HG03139 (cell line): Measurements from ENCODE around the gene TNIK.
"Not testable (repeated sequence)": the region's sequence is repeated elsewhere in the genome, so short reads cannot be mapped to it uniquely, and the experiment has no call there.

Experiments used
- ATAC-seq: cut with Tn5 transposase; IDR thresholded peaks from one replicate; pipeline ENCODE4 v1.9.1; 2021; ENCODE audit not compliant: unreplicated experiment

TNIK gene

DNA sequence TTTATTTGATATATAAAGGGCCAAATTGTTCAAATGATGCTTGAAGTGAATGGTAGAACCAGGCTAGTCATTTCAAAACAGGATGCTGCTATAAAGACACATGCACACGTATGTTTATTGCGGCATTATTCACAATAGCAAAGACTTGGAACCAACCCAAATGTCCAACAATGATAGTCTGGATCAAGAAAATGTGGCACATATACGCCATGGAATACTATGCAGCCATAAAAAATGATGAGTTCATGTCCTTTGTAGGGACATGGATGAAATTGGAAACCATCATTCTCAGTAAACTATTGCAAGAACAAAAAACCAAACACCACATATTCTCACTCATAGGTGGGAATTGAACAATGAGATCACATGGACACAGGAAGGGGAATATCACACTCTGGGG is 172.4 kb downstream of the TNIK start:
- not testable (repeated sequence) for ATAC-seq

GRCh38 chr3:171286580-171287249 is 173.5 kb downstream of the TNIK start:
- ATAC-seq = no peak

DNA sequence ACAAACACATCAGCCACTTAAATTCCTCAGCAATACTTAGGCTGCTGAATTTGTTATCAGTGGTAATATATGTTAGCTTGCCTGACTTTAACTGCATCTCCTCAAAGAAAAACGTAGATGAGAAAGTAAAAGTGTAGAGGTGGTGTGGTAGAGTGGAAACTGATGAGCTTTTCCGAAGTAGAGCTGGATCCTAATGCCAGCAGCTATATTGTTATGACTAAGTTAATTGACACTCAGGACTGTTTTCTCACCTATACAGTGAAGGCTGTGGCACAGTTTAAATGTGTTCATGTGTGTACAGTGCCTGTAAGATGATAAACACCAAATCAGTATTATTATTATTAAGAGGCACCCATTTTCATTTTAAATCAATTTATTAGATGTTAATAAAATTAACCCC is 174.9 kb downstream of the TNIK start:
- ATAC-seq = no peak

DNA sequence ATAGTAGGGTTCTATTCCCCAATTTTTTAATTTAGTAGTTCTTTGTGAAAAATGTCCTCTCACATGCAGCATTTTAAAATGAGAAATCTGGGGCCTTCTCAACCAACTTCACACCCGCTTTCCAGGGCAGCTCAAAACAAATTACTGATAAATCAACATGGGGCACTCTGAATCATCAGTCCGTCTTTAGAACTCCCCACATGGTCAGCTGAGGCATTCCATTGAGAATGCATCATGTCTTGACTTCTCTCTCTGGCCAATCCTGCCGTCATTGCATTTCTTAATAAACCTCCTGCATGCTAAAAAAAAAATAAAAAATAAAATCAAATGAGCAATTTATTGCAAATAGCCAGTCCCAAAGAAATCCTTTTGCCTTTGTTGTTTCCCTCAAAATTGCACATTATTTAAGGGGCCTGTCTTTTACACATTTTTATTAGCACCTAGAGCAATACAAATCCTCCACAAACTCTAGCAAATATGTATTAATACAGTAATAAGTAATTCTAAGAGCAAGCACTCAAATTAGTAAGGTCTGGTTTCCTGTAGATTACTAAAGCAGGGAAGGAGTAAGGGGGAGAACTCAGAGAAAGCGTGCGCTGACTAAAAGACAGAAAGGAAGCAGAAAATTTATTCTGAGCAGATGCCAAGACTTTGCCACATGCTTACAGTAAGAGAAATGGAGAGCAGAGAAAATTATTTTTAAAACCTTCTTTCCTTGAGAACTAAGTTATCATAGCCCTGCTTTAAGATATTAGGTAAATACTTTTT is 175.7 kb downstream of the TNIK start:
- no peak for ATAC-seq

- no peak for ATAC-seq
Measured at GRCh38 chr3:171283848-171284222, 176.4 kb downstream of the TNIK start.

- no peak for ATAC-seq
Measured at GRCh38 chr3:171283183-171283847, 176.9 kb downstream of the TNIK start.

- no peak for ATAC-seq
Measured at GRCh38 chr3:171282041-171282440, 178.2 kb downstream of the TNIK start.

DNA sequence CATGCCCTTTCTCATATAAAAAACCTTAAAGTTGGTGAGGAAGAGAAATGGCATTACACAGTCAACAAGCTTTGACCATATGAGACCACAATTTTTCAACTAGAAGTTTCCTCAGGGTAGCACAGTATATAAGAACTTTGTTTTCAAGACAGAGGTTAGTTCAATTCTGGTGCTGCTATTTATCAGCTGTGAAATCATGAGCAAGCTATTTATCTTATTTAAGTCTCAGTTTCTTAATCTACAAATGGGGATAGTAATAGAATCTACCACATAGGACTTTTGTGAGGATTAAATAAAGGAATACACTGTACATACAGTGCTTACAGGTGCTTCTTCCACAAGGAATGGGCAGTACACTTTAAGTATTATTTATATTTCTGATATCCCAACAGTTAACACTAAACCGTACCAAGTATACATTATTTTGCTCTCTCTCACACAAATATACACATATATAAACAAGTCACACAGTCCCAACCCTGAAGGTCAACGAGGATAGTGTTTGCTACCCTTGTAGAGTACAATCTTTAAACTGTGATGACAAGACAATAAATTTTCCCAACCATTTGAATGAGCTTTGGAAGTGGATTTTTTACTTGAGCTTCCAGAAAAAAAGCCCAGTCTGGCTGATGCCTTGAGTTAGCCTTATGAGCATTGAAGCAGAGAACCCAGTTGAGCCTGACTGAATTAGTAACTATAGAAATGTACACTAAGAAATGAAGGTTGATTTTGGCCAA is 178.8 kb downstream of the TNIK start:
- no peak for ATAC-seq

GRCh38 chr3:171279972-171280371 is 180.2 kb downstream of the TNIK start:
- ATAC-seq = no peak

GRCh38 chr3:171278299-171278590 is 182.0 kb downstream of the TNIK start:
- no peak for ATAC-seq

GRCh38 chr3:171277456-171278298 is 182.5 kb downstream of the TNIK start:
- ATAC-seq = no peak

- no peak for ATAC-seq
Measured at GRCh38 chr3:171276923-171277322, 183.3 kb downstream of the TNIK start.

DNA sequence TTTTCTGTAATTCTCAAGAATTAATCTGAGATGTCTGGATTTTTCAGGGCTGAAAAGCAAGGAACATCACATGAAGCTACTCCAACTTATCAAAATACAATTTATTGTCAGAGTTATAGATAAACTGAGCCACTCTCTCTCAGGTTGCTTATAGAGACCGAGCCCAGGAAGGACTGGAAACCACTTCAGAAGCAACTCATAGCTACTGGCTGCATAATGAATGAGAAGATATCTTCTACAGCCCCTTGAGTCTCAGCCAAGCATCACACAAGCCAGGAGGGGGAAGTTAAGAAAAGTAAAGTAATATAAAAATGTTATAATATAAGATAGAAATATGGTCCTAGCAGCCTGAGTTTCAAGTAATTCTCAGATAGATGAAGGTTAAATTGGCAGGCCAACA is 186.0 kb downstream of the TNIK start:
- no peak for ATAC-seq

GRCh38 chr3:171270541-171270940 is 189.7 kb downstream of the TNIK start:
- no peak for ATAC-seq

- ATAC-seq = peak; percentile 49
Measured at GRCh38 chr3:171269542-171269941, 190.7 kb downstream of the TNIK start.

DNA sequence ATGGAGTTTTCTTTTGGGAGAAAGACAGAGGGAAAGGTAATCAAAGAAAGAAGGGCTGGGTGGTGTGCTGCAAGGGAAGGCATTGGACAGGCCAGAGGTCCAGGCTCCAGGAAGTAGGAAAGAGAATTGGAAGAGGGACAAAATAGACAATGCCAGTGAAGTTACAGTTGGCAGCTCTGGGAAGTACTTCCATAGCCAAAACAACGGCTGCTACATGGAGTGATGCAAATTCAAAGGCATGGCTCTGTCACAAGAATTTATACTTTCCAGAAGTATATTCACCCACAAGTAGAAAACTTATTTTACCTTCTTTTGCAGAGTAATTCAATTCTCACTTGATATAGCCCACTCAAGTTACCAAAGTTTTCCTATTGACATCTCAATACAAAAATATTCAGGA is 191.5 kb downstream of the TNIK start:
- ATAC-seq = no peak

- no peak for ATAC-seq
Measured at GRCh38 chr3:171267104-171267503, 193.1 kb downstream of the TNIK start.

- no peak for ATAC-seq
Measured at GRCh38 chr3:171266740-171267073, 193.5 kb downstream of the TNIK start.

GRCh38 chr3:171266034-171266739 is 194.0 kb downstream of the TNIK start:
- no peak for ATAC-seq

DNA sequence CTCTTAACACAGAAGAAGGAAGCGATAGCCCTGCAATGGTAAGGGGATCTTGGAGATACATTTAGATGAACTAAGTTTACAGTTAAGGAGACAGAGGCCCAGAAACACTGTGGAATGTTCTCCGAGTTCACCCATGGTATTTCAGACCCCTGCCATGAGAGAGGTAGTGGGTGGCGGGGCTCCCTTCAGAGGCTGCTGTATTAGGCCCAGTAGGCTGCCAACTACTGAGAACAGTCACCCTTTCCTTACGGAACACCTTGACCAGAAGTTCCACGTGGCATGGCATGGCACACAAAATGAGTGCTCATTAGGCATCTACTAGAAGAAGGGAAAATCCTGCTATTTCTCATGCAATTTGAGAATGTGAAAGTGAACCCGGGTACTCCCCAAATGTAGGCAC is 195.4 kb downstream of the TNIK start:
- no peak for ATAC-seq
